Inflammatory macrophage treated with lipopolysaccharide for 4 hours (primary cell): ENCODE results near the gene IGF2BP2.

Experiments used
- DNase-seq: peaks from one replicate; pipeline ENCODE4 v3.0.0-alpha.2; 2020

The IGF2BP2 gene

DNA sequence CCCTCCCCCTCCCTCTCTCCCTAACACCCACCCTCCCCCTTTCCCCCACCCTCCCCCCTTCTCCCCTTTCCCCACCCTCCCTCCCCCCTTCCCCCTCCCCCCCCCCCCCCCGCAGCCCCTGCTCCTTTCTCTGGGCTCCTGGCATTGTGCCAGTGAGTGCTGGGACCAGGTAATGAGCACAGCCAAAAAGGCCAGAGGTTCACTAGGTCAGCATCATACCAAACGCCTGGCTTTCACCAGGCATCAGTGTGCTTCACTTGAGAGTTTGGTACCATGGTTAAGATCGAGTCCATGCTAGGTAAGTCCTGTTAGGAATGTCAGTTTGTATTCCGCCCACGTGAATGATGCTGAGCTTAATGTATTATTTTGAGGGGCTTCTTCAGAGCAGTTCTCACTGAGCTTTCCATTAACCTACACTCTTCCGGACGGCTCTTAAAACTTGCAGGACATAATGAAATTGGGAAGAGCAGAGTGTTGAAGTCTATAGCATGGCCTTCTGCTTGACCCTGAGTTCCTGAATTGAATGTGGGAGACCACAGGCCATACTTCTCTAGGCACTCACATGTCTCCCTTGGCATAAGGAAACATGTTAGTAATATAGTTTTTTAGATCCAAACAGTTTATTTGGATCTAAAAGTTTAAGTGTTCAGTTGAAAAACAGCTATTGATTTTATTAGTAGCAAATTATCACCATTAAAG, 193.2 kb downstream of the IGF2BP2 start:
- DNase-seq = no peak

GRCh38 chr3:185631108-185631507, 193.7 kb downstream of the IGF2BP2 start:
- no peak for DNase-seq

GRCh38 chr3:185630182-185630622, 194.6 kb downstream of the IGF2BP2 start:
- DNase-seq = peak; percentile 2

GRCh38 chr3:185629554-185630181, 195.2 kb downstream of the IGF2BP2 start:
- DNase-seq = no peak

DNA sequence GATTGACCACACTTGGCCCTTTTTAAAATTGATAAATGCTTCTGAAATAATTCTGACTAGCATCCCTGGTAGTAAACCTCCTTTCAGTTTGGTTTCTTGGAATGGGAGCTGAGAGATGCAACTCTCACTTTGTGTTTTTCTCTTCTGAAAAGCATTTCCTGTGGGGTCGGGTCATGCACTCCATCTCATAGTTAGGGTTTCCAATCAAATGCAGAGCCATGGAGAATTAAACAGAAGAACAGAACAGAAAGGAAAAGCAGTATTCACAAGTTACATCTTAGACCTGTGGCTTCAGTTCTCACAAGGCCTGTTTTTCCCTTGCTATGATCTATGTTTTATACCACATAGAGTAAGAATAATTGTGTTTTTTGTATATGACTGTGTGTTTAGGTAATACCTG, 199.1 kb downstream of the IGF2BP2 start:
- no peak for DNase-seq

- DNase-seq = no peak
Observed at GRCh38 chr3:185623939-185624665, 200.7 kb downstream of the IGF2BP2 start.

DNA sequence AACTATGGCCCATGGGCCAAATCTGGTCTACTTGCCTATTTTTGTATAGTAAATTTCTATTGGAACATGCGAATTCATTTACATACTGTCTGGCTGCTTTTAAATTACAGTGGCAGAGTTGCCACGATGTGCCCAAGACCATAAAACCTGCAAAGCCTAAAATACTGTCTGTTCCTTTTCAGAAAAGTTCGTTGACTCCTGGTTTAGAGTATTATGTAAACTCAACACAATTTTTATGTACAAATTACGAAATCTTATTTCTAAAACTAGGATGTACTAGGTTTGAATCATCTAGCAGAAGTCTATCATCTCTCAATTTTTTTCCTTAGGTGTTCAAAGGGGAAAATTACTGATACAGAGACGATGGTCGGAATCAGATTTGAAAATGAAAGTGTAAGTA, 211.8 kb downstream of the IGF2BP2 start:
- DNase-seq = no peak

GRCh38 chr3:185606196-185606595, 218.6 kb downstream of the IGF2BP2 start:
- no peak for DNase-seq

DNA sequence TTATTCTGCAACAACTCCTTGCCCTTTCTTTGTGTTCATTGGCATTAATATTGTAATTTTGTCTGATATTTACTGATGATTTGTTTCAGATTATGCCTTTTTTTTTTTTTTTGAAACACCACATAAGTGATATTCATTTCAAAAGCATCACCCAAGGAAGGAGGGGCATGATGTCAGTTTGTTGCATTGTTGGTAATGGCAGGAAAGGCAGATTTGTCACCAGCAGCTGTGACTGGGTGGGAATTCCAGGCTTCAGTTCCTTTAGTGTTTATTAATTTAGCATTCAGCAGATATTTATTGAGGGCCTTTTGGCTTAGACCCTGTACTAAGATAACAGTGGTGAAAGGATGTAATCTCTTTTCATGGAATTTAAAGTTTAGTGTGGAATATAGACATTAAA, 219.3 kb downstream of the IGF2BP2 start:
- DNase-seq = no peak

DNA sequence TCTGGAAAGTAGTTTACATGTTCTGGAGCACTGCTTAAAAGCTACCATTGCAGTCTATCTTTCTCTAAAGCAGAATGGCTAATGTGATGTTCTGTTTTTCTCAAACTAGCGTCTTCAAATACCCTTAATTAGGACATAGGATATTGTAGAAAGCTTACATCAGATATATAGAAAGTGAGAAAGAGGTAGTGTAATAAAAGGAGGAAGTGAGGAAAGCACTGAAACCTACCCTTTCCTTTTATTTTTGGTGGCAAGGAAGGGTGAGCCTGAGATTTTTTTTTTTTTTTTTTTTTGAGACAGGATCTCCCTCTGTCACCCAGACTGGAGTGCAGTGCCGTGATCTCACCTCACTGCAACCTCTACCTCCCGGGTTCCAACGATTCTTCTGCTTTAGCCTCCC, 229.3 kb downstream of the IGF2BP2 start:
- DNase-seq = peak; percentile 89

- DNase-seq = no peak
Observed at GRCh38 chr3:185594073-185594472, 230.8 kb downstream of the IGF2BP2 start.
